GM11168 (cell line): ENCODE results near the gene GADL1.

Experiments used
- in situ Hi-C: fragments of 300-500 bp; cut with MboI; formaldehyde crosslinking; loops from one replicate; pipeline ENCODE4 v1.12.0; 2022; ENCODE audit warnings: low sequenced_read_pairs; ENCODE audit not compliant: unreplicated experiment

GADL1 gene

DNA sequence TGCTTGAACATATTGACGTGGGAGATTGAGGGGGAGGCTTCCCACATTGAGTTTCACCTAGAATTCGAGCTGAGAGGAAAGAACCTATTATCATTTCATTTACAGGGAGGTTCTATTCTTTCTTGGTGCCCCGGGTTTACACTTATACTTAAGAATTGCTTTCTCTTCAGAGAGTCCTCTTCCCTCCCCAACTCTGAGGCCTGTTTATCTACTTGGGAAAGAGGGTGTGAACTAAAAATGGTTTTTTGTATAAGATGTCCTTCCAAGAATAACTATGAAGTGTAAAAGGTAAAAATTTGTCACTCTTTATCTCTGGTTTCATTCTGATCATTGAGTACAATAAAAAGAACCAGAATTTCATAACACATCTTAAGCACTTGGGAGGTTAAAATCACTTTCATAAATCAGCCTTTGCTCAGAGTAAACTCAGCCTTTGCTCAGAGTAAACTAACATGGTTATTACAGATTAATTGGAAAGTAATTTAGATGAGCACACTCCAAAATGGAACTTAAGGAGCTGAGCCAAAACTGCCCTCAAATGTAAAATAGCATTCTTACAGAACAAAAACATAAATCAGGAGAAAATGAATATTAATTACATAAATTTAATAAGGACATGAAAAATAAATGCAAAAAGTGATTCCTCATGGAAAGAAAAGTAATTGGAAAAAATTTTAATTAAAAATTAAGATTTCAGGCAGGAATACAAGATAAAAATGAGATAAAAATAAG lies 75.2 kb downstream of the GADL1 start:
- in situ Hi-C loops: no loop called here

DNA sequence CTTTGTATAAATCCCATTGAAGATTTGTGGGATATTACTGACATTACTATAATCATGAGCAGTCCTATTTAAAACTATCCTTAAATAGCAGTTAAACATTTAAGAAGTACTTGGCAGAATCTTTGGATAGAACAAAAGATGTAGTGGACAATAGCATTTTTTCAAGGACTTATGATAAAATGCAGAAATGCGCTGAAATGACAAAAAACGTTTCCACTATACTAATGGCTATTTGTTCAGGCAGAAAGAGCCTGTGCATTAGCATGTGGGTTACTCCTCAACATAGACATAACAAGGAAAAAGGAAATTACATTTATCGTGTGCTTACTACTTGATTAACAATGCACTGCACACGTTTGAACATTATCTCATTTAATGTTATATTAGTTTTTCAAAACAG lies 80.7 kb downstream of the GADL1 start:
- in situ Hi-C loops: no loop called here

DNA sequence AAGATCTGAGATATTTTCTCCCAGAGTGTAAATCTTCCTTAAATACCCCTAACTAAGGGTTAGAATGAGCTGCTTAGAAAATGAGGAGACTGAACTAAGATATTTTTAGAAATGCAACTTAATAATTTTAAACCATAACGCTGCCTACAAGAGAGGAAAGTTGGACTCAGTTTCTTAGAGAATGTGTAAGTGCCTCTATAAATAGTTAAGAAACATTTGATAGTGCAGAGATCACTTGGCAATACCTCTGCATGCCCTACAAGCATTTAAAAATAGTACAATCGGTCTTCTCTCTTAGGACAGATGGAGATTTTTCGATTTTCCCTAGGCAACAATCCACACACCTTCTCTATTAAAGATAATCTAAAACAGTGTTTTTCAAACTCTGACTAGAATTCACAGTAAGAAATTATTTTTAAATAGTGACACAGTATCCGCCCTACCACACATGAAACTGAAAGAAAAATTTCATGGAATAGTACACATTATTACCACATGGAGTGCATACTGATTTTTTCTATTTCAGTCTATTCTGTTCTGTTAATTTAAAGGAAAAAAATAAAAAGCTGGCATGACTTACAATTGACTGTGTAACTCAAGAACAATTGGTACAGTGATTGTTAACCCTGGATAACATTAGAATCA lies 83.2 kb downstream of the GADL1 start:
- in situ Hi-C loops: no loop called here

- in situ Hi-C loops: no loop called here
These were observed 83.8 kb downstream of the GADL1 start for GRCh38 chr3:30810625-30811024.

DNA sequence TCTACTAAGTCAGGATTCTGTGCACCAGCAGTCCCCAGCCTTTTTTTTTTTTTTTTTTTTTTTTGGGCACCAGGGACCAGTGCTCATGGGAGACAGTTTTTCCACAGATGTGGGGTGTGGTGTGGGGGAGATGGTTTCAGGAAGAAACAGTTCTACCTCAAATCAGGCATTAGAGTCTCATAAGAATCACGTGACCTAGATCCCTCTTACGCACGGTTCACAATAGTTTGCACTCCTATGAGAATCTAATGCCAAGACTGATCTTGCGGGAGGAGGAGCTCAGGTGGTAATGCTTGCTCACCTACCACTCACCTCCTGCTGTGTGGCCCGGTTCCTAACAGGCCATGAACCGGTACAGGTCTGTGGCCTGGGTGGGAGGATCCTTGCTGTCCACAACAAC lies 88.8 kb downstream of the GADL1 start:
- in situ Hi-C loops: no loop called here

DNA sequence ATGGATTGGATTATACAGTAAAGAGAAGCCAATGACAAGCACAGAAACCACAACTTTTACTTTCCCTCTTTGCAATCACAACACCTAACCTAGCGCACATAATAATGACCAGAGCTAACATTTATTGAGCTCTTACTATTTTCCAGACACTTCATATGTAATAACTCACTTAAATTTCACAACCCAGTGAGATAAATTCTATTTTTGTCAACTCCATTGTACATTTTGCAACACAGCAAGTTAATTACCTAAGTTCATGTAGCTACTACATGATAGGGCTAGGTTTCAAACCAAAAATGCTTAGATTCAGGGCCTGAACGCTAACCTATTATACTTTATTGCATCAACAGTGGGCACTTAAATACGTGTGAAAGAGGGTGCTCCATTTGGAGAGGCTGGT lies 89.5 kb downstream of the GADL1 start:
- in situ Hi-C loops: no loop called here

GRCh38 chr3:30795176-30795575 lies 99.3 kb downstream of the GADL1 start:
- in situ Hi-C loops: loop anchor here (25.0 kb wide), 1 partner anchor 967 kb away; no protein-coding TSS in a partner anchor

- in situ Hi-C loops: loop anchor here (25.0 kb wide), 1 partner anchor 969 kb away; no protein-coding TSS in a partner anchor
These were observed 100.7 kb downstream of the GADL1 start for GRCh38 chr3:30793740-30794139.

DNA sequence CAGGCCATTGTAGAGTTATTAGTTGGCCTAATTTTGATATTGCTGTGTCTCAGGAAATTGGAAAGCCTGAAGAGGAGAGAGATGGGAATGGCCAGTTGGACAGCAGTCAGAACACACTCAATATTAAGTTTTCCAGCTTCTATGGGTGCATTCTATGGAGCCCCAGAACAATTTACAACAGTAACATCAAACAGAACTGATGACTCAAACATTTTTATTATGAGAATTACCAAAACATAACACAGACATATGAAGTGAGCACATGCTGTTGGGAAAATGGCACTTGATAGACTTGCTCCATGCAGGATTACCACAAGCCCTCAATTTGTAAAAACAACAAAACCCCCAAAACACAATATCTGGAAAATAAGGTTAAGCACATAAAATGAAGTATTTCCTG lies 104.3 kb downstream of the GADL1 start:
- in situ Hi-C loops: loop anchor here (25.0 kb wide), 1 partner anchor 972 kb away; no protein-coding TSS in a partner anchor

DNA sequence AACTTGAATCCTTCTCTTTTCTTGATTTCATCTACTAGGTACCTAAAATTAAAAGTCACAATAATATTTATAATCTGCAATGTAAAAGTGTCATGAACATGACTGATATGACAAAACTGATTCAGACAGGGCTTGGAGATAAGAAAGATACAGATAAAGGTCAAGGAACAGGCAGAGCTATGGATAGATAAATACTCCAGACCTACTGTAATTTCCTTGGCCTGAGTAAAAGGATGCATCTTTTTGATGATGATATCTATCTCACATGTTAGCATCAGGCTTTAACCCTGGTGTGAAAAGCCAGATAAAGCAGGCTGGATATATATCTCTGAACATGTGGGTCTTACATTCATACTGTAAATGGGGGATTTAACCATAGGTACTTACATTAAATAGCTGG lies 108.1 kb downstream of the GADL1 start:
- in situ Hi-C loops: loop anchor here (25.0 kb wide), 1 partner anchor 976 kb away; no protein-coding TSS in a partner anchor

GRCh38 chr3:30779686-30780287 lies 114.7 kb downstream of the GADL1 start:
- in situ Hi-C loops: loop anchor here (25.0 kb wide), 1 partner anchor 983 kb away; no protein-coding TSS in a partner anchor

DNA sequence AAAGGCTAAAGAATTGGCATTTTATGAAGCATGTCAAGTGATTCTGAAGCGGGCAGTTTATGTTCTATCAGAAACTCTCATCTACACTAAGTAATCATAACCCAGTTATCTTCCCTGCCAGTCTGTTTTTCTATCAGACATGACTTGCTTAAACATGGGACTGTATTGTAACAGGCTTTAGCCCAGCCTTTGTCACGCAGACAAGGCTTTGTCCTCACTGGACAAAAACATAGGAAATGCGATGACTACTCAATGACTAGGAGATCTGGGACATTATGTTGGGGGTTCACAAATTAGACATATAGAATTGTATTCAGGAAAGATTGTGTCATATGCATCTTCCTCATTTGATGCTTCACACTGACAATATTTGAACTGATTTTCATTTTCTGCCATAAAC lies 115.5 kb downstream of the GADL1 start:
- in situ Hi-C loops: loop anchor here (25.0 kb wide), 1 partner anchor 983 kb away; no protein-coding TSS in a partner anchor

- in situ Hi-C loops: loop anchor here (25.0 kb wide), 1 partner anchor 985 kb away; no protein-coding TSS in a partner anchor
These were observed 116.9 kb downstream of the GADL1 start for GRCh38 chr3:30777426-30778113.

- in situ Hi-C loops: loop anchor here (25.0 kb wide), 1 partner anchor 986 kb away; no protein-coding TSS in a partner anchor
These were observed 118.2 kb downstream of the GADL1 start for GRCh38 chr3:30776186-30776815.

DNA sequence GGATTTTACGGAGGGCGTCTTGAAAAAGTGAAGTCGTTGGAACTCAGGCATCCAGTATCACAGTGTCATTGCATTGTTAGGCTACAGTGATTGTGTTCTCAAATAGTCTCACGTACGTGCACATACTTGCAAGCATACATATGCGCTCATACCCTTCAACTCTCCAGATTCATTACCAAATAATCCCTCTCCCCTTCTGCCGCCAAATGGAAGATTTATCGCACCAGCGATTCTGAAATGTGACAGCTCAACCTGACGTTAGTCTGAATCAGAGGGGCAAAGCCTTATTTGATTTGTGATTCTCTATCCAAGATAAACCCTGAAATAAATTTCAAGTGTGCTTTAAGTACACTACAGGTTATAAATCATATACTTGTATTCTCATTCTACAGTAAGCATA lies 119.4 kb downstream of the GADL1 start:
- in situ Hi-C loops: loop anchor here (25.0 kb wide), 1 partner anchor 987 kb away; no protein-coding TSS in a partner anchor

DNA sequence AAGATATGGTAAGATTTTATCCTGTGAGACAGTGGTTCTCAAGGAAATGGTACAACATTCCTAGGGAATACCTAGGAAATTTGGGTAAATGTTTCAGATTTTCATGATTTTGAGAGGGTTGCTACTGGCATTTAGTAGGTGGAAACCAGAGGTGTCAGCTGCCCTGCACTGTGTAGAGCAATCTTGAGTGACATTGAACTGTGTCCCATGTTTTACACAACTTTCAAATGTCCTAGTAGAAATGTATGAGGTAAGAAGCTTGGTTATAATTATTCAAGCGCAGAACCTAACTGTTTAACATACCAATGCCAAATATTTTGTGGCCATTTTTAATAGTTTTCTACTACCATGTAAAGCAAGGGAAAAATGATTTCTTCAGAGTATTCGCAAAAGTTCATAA lies 120.4 kb downstream of the GADL1 start:
- in situ Hi-C loops: no loop called here

- in situ Hi-C loops: no loop called here
These were observed 124.1 kb downstream of the GADL1 start for GRCh38 chr3:30770387-30770786.

DNA sequence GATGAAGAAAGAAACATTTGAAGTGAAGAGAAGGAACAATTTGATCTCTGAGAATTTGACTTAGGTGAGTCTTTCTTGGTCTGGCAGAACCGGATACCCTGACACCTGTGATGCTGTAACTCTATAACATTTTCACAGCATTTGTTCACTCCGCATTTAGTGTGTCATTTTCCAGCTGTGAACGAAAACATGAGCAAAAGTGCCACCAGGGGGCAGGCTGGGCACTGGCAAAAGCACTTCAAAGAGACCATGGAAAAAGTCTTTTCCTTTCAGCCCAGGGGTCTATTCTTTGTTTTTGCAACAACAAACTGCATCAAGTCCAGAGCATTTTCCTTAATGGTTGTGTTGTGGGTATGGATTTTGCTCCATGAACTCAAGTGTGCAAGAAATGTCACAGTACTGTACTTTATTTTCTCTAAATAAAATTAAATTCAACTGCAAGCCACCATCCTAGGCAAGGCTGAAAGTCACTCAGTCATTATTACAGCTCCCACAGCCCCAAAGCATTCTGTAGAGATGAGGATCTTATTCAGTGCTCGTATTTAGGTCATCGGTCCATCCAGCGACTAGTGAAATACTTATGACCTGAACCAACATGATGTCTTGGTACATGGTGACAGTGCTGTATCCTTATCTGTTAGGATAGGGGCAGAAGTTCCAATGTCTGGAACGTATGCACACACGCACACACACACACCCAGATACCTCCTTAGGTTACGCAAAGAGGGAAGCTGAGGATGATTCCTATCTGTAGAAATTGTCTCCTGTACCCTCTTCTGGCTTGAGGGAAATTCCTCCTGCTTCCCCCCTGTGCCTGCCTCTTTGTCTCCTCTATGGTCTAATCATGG lies 125.5 kb downstream of the GADL1 start:
- in situ Hi-C loops: loop anchor here (10.0 kb wide), 1 partner anchor 366 kb away; no protein-coding TSS in a partner anchor

DNA sequence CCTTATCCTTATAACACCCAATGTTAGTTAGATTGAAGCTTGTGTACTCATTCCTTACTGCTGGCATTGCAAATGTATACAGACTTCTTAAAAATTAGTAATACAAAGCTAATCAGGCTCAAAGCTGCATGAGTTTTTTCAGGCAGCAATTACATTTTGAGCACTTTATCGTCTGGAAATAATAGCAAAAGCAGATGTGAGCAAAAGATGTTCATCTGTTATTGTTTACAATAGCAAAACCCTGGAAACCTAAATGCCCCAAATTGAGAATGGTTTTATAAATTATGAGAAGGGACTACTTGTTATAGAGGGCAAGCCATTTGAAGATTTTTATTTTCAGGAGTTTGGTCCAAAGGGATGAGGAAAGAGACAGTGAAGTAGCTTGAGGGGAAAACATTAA lies 126.4 kb downstream of the GADL1 start:
- in situ Hi-C loops: loop anchor here (10.0 kb wide), 1 partner anchor 367 kb away; no protein-coding TSS in a partner anchor
